ENCODE measurements around the gene PCDHGA1.

DNA sequence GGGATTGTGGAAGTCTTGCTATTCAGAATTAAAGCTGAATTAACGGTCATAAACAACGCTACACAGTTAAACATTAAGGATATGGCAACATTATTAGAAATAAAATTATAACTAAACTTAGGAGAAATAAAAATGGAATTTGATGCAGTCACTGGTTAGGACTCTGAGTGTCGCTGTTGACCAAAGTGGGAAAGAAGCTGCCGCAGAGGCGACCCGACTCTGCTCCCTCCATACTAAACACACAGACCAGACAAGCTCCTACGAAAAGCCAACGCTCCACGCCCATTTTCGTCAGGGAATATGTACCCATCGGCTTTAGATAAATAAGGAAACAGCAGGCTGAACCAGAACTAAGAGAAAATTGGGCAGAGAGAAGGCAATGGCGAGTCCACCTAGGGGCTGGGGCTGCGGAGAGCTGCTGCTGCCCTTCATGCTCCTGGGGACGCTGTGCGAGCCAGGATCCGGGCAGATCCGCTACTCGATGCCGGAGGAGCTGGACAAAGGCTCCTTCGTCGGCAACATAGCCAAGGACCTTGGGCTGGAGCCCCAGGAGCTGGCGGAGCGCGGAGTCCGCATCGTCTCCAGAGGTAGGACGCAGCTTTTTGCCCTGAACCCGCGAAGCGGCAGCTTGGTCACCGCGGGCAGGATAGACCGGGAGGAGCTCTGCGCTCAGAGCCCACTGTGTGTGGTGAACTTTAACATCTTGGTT, 33.8 kb downstream of the PCDHGA1 start, which contains the start of gene PCDHGA5:
- TF ChIP-seq YY1 (IDR thresholded peaks at IDR 0.05; ENCODE audit: insufficient read depth, insufficient read length) (no peak), ZNF274 (IDR thresholded peaks at IDR 0.05; ENCODE audit: low read depth, low read length) (no peak), SUZ12 (IDR thresholded peaks at IDR 0.05; ENCODE audit: extremely low read depth, insufficient read depth, insufficient read length) (no peak)
